A673 (cell line): ENCODE measurements around the gene MRNIP.

ENCODE experiments used
- EZH2 ChIP-seq: fragments of 200-600 bp; sonication (generic); IDR thresholded peaks from 2 replicates; pipeline ENCODE4 v1.6.1; 2017; ENCODE audit warnings: borderline replicate concordance, low read depth, mild to moderate bottlenecking, mixed read lengths, antibody characterized with exemption, low read length; ENCODE audit not compliant: poor library complexity, severe bottlenecking
- TF ChIP-seq, protein P1 (sequence below): fragments of 300-800, 200-600 bp; sonication (generic); conservative IDR thresholded peaks from 2 replicates; pipeline ENCODE4 v1.5.1; 2017; ENCODE audit warnings: low read depth, mild to moderate bottlenecking, antibody characterized with exemption, low read length, moderate library complexity, mixed read lengths

- TF ChIP-seq, protein P1, sequence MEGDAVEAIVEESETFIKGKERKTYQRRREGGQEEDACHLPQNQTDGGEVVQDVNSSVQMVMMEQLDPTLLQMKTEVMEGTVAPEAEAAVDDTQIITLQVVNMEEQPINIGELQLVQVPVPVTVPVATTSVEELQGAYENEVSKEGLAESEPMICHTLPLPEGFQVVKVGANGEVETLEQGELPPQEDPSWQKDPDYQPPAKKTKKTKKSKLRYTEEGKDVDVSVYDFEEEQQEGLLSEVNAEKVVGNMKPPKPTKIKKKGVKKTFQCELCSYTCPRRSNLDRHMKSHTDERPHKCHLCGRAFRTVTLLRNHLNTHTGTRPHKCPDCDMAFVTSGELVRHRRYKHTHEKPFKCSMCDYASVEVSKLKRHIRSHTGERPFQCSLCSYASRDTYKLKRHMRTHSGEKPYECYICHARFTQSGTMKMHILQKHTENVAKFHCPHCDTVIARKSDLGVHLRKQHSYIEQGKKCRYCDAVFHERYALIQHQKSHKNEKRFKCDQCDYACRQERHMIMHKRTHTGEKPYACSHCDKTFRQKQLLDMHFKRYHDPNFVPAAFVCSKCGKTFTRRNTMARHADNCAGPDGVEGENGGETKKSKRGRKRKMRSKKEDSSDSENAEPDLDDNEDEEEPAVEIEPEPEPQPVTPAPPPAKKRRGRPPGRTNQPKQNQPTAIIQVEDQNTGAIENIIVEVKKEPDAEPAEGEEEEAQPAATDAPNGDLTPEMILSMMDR = no peak
- TF ChIP-seq EZH2 = no peak
Observed at GRCh38 chr5:179794171-179794570, 64.4 kb downstream of the MRNIP start.
